ENCODE measurements around the gene ASB16. TPM values are rescaled to one million over a fixed set of nuclear protein-coding genes. Genes with fewer than 3 reads are reported as not detected.
"Not testable (repeated sequence)": the region's sequence is repeated elsewhere in the genome, so short reads cannot be mapped to it uniquely, and the experiment has no call there.

Gene ASB16
- total and polyA plus RNA-seq, 4 donors = 0.02 to 0.37 (median 0.08) TPM; not detected in 1

DNA sequence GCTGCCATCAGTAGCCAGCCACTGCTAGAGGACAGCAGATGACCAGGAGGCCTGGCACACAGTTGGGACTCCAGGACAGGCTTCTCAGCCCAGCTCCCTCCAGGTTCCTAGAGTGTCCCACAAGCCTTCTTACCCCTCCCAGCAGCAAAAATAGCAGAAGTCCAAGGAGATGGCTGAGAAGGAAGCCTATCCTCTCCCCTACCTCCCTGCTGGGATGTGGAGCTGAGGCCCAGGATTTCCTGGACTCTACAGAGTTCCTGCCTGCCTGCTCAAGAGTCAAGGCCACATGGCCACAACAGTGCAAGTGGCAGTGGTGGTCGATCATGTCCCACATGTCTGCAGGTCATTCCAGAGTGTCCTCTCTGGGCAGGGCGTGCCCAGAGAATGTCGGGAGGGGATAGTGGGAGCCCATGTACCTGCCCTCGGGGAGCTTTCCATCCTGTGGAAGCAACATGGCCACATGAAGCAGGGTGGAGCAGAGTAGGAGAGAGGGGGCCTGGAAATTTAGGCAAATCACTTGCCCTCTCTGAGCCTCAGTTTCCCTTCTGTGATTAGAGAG, 36.5 kb upstream of the ASB16 start (continued):
- TF ChIP-seq, protein P1, sequence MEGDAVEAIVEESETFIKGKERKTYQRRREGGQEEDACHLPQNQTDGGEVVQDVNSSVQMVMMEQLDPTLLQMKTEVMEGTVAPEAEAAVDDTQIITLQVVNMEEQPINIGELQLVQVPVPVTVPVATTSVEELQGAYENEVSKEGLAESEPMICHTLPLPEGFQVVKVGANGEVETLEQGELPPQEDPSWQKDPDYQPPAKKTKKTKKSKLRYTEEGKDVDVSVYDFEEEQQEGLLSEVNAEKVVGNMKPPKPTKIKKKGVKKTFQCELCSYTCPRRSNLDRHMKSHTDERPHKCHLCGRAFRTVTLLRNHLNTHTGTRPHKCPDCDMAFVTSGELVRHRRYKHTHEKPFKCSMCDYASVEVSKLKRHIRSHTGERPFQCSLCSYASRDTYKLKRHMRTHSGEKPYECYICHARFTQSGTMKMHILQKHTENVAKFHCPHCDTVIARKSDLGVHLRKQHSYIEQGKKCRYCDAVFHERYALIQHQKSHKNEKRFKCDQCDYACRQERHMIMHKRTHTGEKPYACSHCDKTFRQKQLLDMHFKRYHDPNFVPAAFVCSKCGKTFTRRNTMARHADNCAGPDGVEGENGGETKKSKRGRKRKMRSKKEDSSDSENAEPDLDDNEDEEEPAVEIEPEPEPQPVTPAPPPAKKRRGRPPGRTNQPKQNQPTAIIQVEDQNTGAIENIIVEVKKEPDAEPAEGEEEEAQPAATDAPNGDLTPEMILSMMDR (IDR thresholded peaks at IDR 0.05; ENCODE audit: low read depth, low read length, missing input control) = no peak
- no peak for TF ChIP-seq TAF1 (conservative IDR thresholded peaks at IDR 0.05)
- TF ChIP-seq HNF4A (conservative IDR thresholded peaks at IDR 0.05) = no peak
- no peak for TF ChIP-seq SP1 (IDR thresholded peaks at IDR 0.05)
- TF ChIP-seq EGR1 (IDR thresholded peaks at IDR 0.05; ENCODE audit: low read depth in 2 of 2) = no peak
- TF ChIP-seq FOXA1 (IDR thresholded peaks at IDR 0.05) = no peak
- TF ChIP-seq, protein P2, sequence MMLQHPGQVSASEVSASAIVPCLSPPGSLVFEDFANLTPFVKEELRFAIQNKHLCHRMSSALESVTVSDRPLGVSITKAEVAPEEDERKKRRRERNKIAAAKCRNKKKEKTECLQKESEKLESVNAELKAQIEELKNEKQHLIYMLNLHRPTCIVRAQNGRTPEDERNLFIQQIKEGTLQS (IDR thresholded peaks at IDR 0.05) = no peak
- TF ChIP-seq JUND (IDR thresholded peaks at IDR 0.05) = no peak

DNA sequence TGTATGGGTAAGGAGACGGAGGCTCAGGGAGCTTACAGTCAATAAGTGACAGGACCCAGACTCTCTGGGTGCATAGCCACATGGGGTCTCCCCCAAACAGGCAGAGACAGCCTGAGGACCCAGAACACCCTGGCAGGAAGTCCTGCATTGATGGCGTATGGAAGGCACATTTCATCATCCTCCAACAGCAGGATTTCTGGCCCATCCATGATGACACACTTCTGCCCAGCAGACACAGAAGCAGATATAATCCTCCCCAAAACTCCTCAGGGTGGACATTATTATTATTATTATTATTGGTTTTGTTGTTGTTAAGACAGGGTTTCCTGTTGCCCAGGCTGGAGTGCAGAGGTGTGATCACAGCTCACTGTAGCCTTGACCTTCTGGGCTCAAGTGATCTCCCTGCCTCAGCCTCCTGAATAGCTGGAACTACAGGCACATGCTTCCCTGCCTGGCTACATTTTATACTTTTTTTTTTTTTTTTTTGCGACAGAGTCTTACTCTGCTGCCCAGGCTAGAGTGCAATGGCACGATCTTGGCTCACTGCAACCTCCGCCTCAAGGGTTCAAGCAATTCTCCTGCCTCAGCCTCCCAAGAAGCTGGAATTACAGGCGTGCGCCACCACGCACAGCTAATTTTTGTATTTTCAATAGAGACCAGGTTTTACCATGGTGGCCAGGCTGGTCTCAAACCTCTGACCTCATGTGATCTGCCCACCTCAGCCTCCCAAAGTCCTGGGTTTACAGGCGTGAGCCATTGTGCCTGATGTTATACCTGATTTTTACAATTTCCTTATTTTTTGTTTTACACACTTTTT, 35.5 kb upstream of the ASB16 start:
- no peaks in the 10 kb centered on the region for H3K27me3 ChIP-seq (ENCODE audit: control insufficient read depth in 4 of 4, insufficient read depth in 4 of 4, low read length in 3 of 4)
- no peak overlapping the region for H3K27ac ChIP-seq (ENCODE audit: low read depth in 1 of 2, low read length in 2 of 2)
- H3K9ac ChIP-seq (ENCODE audit: low read depth in 1 of 2, low read length in 2 of 2) = no peak overlapping the region
- no peak for DNase-seq (ENCODE audit: low spot score)
- TF ChIP-seq, protein P3, sequence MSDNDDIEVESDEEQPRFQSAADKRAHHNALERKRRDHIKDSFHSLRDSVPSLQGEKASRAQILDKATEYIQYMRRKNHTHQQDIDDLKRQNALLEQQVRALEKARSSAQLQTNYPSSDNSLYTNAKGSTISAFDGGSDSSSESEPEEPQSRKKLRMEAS (IDR thresholded peaks at IDR 0.05) = no peak
- TF ChIP-seq SP1 (IDR thresholded peaks at IDR 0.05) (no peak), HNF4G (IDR thresholded peaks at IDR 0.05) (no peak), EGR1 (IDR thresholded peaks at IDR 0.05; ENCODE audit: low read depth in 2 of 2) (no peak), GABPA (IDR thresholded peaks at IDR 0.05 in 1 of 2, conservative IDR thresholded peaks at IDR 0.05 in 1 of 2) (no peak)
- no peaks in the 10 kb centered on the region for H3K36me3 ChIP-seq (ENCODE audit: control insufficient read depth in 4 of 4, insufficient read depth in 3 of 4, low read depth in 1 of 4, low read length in 3 of 4)
- H3K4me1 ChIP-seq (ENCODE audit: control insufficient read depth in 4 of 4, insufficient read depth in 4 of 4, low read length in 3 of 4) = no peaks in the 10 kb centered on the region
- H3K4me3 ChIP-seq (ENCODE audit: low read depth in 1 of 3, low read length in 3 of 3) = no peak overlapping the region
- no peaks in the 10 kb centered on the region for H3K9me3 ChIP-seq (ENCODE audit: control insufficient read depth in 4 of 4, low read length in 3 of 4)
- 92% methylated on average over 9 of the region's 9 CpGs for WGBS

DNA sequence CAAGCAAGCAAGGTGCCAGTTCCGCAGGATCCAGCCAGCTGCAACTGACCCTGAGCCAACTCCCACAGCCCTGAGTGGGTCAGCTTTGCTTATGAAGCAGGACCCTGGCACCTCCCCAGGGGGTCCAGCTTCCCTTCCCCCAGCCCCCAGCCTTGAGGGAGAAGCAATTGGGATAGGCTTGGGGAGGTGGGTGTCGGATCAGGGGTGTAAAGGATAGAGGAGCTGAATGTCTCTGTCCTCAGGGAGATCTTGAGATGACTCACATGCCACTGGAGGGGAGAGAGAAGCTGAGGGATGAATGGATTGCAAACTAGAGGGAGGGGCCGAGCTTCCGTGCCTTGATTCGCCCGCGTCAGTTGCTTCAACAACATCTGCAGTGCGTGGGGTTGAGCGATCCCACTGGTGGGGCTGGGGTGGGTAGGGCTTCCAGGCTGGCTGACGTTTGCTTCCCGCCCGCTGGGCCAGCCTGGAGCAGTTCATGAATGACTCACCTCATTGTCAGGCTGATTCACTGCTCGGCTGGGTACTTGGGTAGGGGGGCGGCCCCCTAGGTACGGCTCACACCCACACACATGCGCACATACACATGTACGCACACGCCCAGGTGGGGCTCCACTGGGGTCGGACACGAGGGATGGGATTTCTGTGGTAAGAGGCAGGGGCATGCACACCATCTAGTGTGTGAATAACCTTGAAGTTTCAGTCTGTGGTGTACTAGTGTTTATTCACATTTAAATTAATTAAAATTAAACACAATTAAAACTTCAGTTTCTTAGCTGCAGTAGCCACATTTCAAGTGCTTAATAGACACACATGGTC, 32.4 kb upstream of the ASB16 start:
- Histone ChIP-seq H3K27me3 (ENCODE audit: control insufficient read depth in 4 of 4, insufficient read depth in 4 of 4, low read length in 3 of 4) (no peaks in the 10 kb centered on the region), H3K4me1 (ENCODE audit: control insufficient read depth in 4 of 4, insufficient read depth in 4 of 4, low read length in 3 of 4) (peaks cover 5 to 12% (median 11%) of the 10 kb centered on the region in 4 donors), H3K4me3 (ENCODE audit: low read depth in 1 of 3, low read length in 3 of 3) (no peak overlapping the region), H3K36me3 (ENCODE audit: control insufficient read depth in 4 of 4, insufficient read depth in 3 of 4, low read depth in 1 of 4, low read length in 3 of 4) (no peaks in the 10 kb centered on the region), H3K27ac (ENCODE audit: low read depth in 1 of 2, low read length in 2 of 2) (no peak overlapping the region), H3K9me3 (ENCODE audit: control insufficient read depth in 4 of 4, low read length in 3 of 4) (no peaks in the 10 kb centered on the region), H3K9ac (ENCODE audit: low read depth in 1 of 2, low read length in 2 of 2) (no peak overlapping the region)
- no peak for TF ChIP-seq RAD21 (IDR thresholded peaks at IDR 0.05)
- no peak for TF ChIP-seq GABPA (IDR thresholded peaks at IDR 0.05 in 1 of 2, conservative IDR thresholded peaks at IDR 0.05 in 1 of 2)
- no peak for TF ChIP-seq HNF4A (conservative IDR thresholded peaks at IDR 0.05)
- TF ChIP-seq JUND (IDR thresholded peaks at IDR 0.05) = peak in 1 of 2 donors; percentile 23
- no peak for DNase-seq (ENCODE audit: low spot score)
- 19% methylated on average over 20 of the region's 20 CpGs for WGBS

DNA sequence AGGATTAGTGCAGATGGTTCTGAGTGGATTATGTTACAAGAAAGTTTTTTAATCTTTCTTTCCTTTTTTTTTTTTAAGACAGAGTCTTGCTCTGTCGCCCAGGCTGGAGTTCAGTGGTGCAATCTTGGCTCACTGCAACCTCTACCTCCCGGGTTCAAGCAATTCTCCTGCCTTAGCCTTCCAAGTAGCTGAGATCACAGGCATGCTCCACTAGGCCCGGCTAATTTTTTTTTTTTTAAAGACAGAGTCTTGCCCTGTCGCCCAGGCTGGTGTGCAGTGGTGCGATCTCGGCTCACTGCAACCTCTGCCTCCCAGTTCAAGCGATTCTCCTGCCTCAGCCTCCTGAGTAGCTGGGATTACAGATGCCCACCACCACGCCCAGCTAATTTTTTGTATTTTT, 26.6 kb upstream of the ASB16 start:
- not testable (repeated sequence) for H3K4me3 ChIP-seq (ENCODE audit: low read depth in 1 of 3, low read length in 3 of 3); H3K27me3 ChIP-seq (ENCODE audit: control insufficient read depth in 4 of 4, insufficient read depth in 4 of 4, low read length in 3 of 4); DNase-seq (ENCODE audit: low spot score); H3K36me3 ChIP-seq (ENCODE audit: control insufficient read depth in 4 of 4, insufficient read depth in 3 of 4, low read depth in 1 of 4, low read length in 3 of 4); H3K9me3 ChIP-seq (ENCODE audit: control insufficient read depth in 4 of 4, low read length in 3 of 4); H3K9ac ChIP-seq (ENCODE audit: low read depth in 1 of 2, low read length in 2 of 2); H3K27ac ChIP-seq (ENCODE audit: low read depth in 1 of 2, low read length in 2 of 2)
- H3K4me1 ChIP-seq (ENCODE audit: control insufficient read depth in 4 of 4, insufficient read depth in 4 of 4, low read length in 3 of 4) = peaks cover 5 to 12% (median 11%) of the 10 kb centered on the region in 4 donors
- WGBS = 97% methylated on average over 8 of the region's 8 CpGs

Data from liver (tissue), 9 donors.